Neural cell (in vitro differentiated cells): ENCODE data around the gene CAAP1. TPM values are rescaled to one million over a fixed set of nuclear protein-coding genes. Genes with fewer than 3 reads are reported as not detected.
"Not testable (repeated sequence)": the region's sequence is repeated elsewhere in the genome, so short reads cannot be mapped to it uniquely, and the experiment has no call there.

ENCODE experiments used
- H2AFZ ChIP-seq: fragments of 200-600, 300-800 bp; sonication (generic), shearing (Covaris generic); 2 replicates; pipeline ENCODE4 v1.6.0; 2014; ENCODE audit warnings: low read depth, mild to moderate bottlenecking, antibody characterized with exemption, low read length, moderate library complexity
- H3F3A ChIP-seq: fragments of 200-600 bp; shearing (Covaris generic); 2 replicates; pipeline ENCODE4 v1.6.1; 2016; ENCODE audit warnings: mild to moderate bottlenecking, moderate library complexity, mixed read lengths, antibody characterized with exemption, low read length; ENCODE audit not compliant: insufficient read depth, poor library complexity, severe bottlenecking
- H3K27ac ChIP-seq: fragments of 200-600, 300-800 bp; sonication (generic), shearing (Covaris generic); 2 replicates; pipeline ENCODE4 v1.5.1; 2014; ENCODE audit warnings: mild to moderate bottlenecking, low read length, moderate library complexity
- H3K27me3 ChIP-seq: fragments of 300-800, 200-600 bp; sonication (generic), shearing (Covaris generic); 2 replicates; pipeline ENCODE4 v1.6.0; 2014; ENCODE audit warnings: mild to moderate bottlenecking, low read depth, low read length, moderate library complexity; ENCODE audit not compliant: insufficient read depth
- H3K36me3 ChIP-seq: fragments of 300-800, 200-600 bp; sonication (generic), shearing (Covaris generic); 2 replicates; pipeline ENCODE4 v1.5.1; 2014; ENCODE audit warnings: mild to moderate bottlenecking, antibody characterized with exemption, low read length, moderate library complexity; ENCODE audit not compliant: insufficient read depth
- H3K4me2 ChIP-seq: fragments of 300-800, 200-600 bp; sonication (generic), shearing (Covaris generic); 2 replicates; pipeline ENCODE4 v1.6.0; 2014; ENCODE audit warnings: mild to moderate bottlenecking, low read length
- H3K4me3 ChIP-seq: fragments of 300-800, 200-600 bp; sonication (generic), shearing (Covaris generic); 2 replicates; pipeline ENCODE4 v1.5.1; 2014; ENCODE audit warnings: mild to moderate bottlenecking, low read length, moderate library complexity
- H3K79me2 ChIP-seq: fragments of 200-600 bp; shearing (Covaris generic); replicated peaks from 2 replicates; pipeline ENCODE4 v1.6.0; 2014; ENCODE audit warnings: mild to moderate bottlenecking, low read length, moderate library complexity; ENCODE audit not compliant: insufficient read depth
- H3K9ac ChIP-seq: fragments of 300-800, 200-600 bp; sonication (generic), shearing (Covaris generic); 2 replicates; pipeline ENCODE4 v1.6.1; 2016; ENCODE audit warnings: mild to moderate bottlenecking, low read length, mixed read lengths
- H3K9me2 ChIP-seq: fragments of 200-600 bp; shearing (Covaris generic); 2 replicates; pipeline ENCODE4 v1.6.1; 2016; ENCODE audit warnings: mild to moderate bottlenecking, low read length, mixed read lengths; ENCODE audit not compliant: insufficient read depth
- H3K9me3 ChIP-seq: fragments of 200-600, 300-800 bp; sonication (generic), shearing (Covaris generic); 2 replicates; pipeline ENCODE4 v1.6.1; 2016; ENCODE audit warnings: mild to moderate bottlenecking, mixed run types, low read length, moderate library complexity, mixed read lengths
- H4K20me1 ChIP-seq: fragments of 200-600 bp; shearing (Covaris generic); 2 replicates; pipeline ENCODE4 v1.6.1; 2016; ENCODE audit warnings: mild to moderate bottlenecking, mixed run types; ENCODE audit not compliant: insufficient read depth
- EP300 ChIP-seq: fragments of 450-650 bp; conservative IDR thresholded peaks from 2 replicates; pipeline ENCODE4 v1.6.1; 2014; ENCODE audit warnings: antibody characterized with exemption, mild to moderate bottlenecking, moderate library complexity; ENCODE audit not compliant: poor library complexity, severe bottlenecking
- EZH2 ChIP-seq: fragments of 200-600, 300-800 bp; shearing (Covaris generic), sonication (generic); IDR thresholded peaks from 2 replicates; pipeline ENCODE4 v1.6.1; 2014; ENCODE audit warnings: antibody characterized with exemption, low read length, borderline replicate concordance, mild to moderate bottlenecking; ENCODE audit not compliant: insufficient read depth, poor library complexity, severe bottlenecking
- MXI1 ChIP-seq: fragments of 450-650 bp; conservative IDR thresholded peaks from 2 replicates; pipeline ENCODE4 v1.6.1; 2014; ENCODE audit warnings: antibody characterized with exemption, mild to moderate bottlenecking; ENCODE audit not compliant: poor library complexity, severe bottlenecking
- POLR2AphosphoS5 ChIP-seq: IDR thresholded peaks from 2 replicates; pipeline ENCODE4 v1.6.1; 2012
- RAD21 ChIP-seq: fragments of 450-650 bp; conservative IDR thresholded peaks from 2 replicates; pipeline ENCODE4 v1.6.1; 2014; ENCODE audit warnings: antibody characterized with exemption, mild to moderate bottlenecking, moderate library complexity
- SMC3 ChIP-seq: fragments of 450-650 bp; conservative IDR thresholded peaks from 2 replicates; pipeline ENCODE4 v1.6.1; 2014; ENCODE audit warnings: antibody characterized with exemption, mild to moderate bottlenecking, moderate library complexity; ENCODE audit not compliant: poor library complexity
- TAF1 ChIP-seq: IDR thresholded peaks from 2 replicates; pipeline ENCODE4 v1.6.1; 2012; ENCODE audit warnings: low read depth
- polyA plus RNA-seq: library from polyadenylated mRNA; depleted of rRNA; stranded (reverse); fragments of >200 nt; gene quantifications from 2 replicates; pipeline ENCODE4 v1.2.3, GENCODE V29; 2014
- TF ChIP-seq, protein P1 (sequence below): fragments of 450-650 bp; IDR thresholded peaks from 2 replicates; pipeline ENCODE4 v1.5.1; 2014; ENCODE audit warnings: antibody characterized with exemption, mild to moderate bottlenecking, moderate library complexity; ENCODE audit not compliant: poor library complexity, severe bottlenecking
- TF ChIP-seq, protein P2 (sequence below): IDR thresholded peaks from 2 replicates; pipeline ENCODE4 v1.6.1; 2012; ENCODE audit warnings: borderline replicate concordance

CAAP1 gene
- polyA plus RNA-seq, 1 donor from 2014 or later: 14.9 TPM

DNA sequence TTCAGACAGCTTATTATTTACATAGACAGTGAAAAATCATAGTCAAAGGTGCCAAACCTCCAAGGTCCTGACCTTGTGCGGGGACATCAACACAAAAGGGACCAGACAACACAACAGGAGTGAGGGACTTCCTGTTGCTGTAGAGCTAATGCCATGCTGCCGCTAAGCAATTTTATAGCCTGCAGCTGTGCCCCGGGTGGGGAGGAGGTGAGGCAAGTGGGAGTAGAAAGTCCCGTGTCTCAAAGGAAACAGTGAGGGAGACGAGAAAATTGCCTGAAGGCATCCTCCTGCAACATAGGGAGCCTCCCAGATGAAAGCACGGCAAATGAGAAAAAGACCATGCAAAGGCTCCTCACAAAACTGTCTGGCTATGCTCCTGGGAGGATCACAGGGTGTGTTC, 58.8 kb downstream of the CAAP1 start:
- H3K9me3 ChIP-seq: no peaks in the 10 kb centered on the region
- no peaks in the 10 kb centered on the region for H3F3A ChIP-seq
- no peak overlapping the region for H3K4me3 ChIP-seq
- no peak overlapping the region for H2AFZ ChIP-seq
- H3K9me2 ChIP-seq: no peaks in the 10 kb centered on the region
- no peaks in the 10 kb centered on the region for H3K36me3 ChIP-seq
- TF ChIP-seq EP300 (no peak), TAF1 (no peak), MXI1 (no peak), SMC3 (no peak), POLR2AphosphoS5 (no peak), RAD21 (no peak), EZH2 (no peak)
- TF ChIP-seq, protein P1, sequence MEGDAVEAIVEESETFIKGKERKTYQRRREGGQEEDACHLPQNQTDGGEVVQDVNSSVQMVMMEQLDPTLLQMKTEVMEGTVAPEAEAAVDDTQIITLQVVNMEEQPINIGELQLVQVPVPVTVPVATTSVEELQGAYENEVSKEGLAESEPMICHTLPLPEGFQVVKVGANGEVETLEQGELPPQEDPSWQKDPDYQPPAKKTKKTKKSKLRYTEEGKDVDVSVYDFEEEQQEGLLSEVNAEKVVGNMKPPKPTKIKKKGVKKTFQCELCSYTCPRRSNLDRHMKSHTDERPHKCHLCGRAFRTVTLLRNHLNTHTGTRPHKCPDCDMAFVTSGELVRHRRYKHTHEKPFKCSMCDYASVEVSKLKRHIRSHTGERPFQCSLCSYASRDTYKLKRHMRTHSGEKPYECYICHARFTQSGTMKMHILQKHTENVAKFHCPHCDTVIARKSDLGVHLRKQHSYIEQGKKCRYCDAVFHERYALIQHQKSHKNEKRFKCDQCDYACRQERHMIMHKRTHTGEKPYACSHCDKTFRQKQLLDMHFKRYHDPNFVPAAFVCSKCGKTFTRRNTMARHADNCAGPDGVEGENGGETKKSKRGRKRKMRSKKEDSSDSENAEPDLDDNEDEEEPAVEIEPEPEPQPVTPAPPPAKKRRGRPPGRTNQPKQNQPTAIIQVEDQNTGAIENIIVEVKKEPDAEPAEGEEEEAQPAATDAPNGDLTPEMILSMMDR: no peak
- TF ChIP-seq, protein P2, sequence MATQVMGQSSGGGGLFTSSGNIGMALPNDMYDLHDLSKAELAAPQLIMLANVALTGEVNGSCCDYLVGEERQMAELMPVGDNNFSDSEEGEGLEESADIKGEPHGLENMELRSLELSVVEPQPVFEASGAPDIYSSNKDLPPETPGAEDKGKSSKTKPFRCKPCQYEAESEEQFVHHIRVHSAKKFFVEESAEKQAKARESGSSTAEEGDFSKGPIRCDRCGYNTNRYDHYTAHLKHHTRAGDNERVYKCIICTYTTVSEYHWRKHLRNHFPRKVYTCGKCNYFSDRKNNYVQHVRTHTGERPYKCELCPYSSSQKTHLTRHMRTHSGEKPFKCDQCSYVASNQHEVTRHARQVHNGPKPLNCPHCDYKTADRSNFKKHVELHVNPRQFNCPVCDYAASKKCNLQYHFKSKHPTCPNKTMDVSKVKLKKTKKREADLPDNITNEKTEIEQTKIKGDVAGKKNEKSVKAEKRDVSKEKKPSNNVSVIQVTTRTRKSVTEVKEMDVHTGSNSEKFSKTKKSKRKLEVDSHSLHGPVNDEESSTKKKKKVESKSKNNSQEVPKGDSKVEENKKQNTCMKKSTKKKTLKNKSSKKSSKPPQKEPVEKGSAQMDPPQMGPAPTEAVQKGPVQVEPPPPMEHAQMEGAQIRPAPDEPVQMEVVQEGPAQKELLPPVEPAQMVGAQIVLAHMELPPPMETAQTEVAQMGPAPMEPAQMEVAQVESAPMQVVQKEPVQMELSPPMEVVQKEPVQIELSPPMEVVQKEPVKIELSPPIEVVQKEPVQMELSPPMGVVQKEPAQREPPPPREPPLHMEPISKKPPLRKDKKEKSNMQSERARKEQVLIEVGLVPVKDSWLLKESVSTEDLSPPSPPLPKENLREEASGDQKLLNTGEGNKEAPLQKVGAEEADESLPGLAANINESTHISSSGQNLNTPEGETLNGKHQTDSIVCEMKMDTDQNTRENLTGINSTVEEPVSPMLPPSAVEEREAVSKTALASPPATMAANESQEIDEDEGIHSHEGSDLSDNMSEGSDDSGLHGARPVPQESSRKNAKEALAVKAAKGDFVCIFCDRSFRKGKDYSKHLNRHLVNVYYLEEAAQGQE: no peak
- no peak overlapping the region for H3K9ac ChIP-seq
- H4K20me1 ChIP-seq: no peaks in the 10 kb centered on the region
- no peaks in the 10 kb centered on the region for H3K79me2 ChIP-seq
- no peaks in the 10 kb centered on the region for H3K27me3 ChIP-seq
- no peak overlapping the region for H3K4me2 ChIP-seq
- H3K27ac ChIP-seq: no peak overlapping the region

- H3K4me2 ChIP-seq, H3K9ac ChIP-seq, H2AFZ ChIP-seq, H3K79me2 ChIP-seq, H3K4me3 ChIP-seq, H3K9me3 ChIP-seq, H3K27ac ChIP-seq, H3K27me3 ChIP-seq, H3K9me2 ChIP-seq, H4K20me1 ChIP-seq, H3K36me3 ChIP-seq, H3F3A ChIP-seq: not testable (repeated sequence)
These were observed 64.1 kb downstream of the CAAP1 start for GRCh38 chr9:26828391-26828955.

DNA sequence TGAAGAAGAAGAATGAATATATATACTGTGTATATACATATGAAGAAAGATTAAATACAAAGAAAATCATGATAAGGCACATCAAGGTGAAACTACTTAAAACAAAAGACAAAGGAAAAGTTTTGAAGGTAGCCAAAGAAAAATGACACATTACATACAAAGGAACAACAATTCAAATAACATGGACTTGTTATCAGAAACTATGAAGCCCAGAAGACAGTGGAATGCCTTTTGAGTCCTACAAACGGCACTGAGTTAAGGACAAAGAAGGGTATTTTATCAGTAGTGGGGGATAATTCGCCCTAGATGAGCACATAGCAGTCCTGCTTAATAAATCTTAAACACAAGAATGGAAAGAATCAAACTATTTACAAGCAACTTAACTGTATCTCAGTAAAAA, 77.8 kb downstream of the CAAP1 start:
- Histone ChIP-seq H3K27ac (no peak overlapping the region), H2AFZ (no peak overlapping the region), H3K9ac (no peak overlapping the region), H3F3A (no peaks in the 10 kb centered on the region), H3K4me2 (no peak overlapping the region), H4K20me1 (no peaks in the 10 kb centered on the region), H3K4me3 (no peak overlapping the region), H3K9me3 (no peaks in the 10 kb centered on the region), H3K27me3 (no peaks in the 10 kb centered on the region), H3K9me2 (no peaks in the 10 kb centered on the region), H3K36me3 (no peaks in the 10 kb centered on the region), H3K79me2 (no peaks in the 10 kb centered on the region)
- TF ChIP-seq TAF1 (no peak), EZH2 (no peak)
